ENCODE data around the gene APC2. TPM values are rescaled to one million over a fixed set of nuclear protein-coding genes. Genes with fewer than 3 reads are reported as not detected.

APC2 gene
- total and polyA plus RNA-seq, 2 donors (not counting 1 experiment from before 2014, with no cell fraction given), result 0.12 to 0.16 TPM

GRCh38 chr19:1441677-1442438 lies 8.1 kb upstream of the APC2 start:
- ATAC-seq (ENCODE audit: low read depth), result no peak
- Histone ChIP-seq H3K9me3 (ENCODE audit: control extremely low read depth in 1 of 3, control insufficient read depth in 2 of 3, insufficient read depth in 1 of 3, low read length in 2 of 3) (peaks cover 0 to 2% (median 0%) of the 10 kb centered on the region in 3 donors), H3K4me2 (replicated peaks; ENCODE audit: low read depth, low read length, poor library complexity, severe bottlenecking) (no peak overlapping the region), H2AFZ (ENCODE audit: insufficient read depth, low read depth, low read length, poor library complexity, severe bottlenecking) (no peak overlapping the region), H3K79me2 (ENCODE audit: control insufficient read depth, insufficient read depth, low read length) (peaks cover 21% of the 10 kb centered on the region), H3K4me3 (ENCODE audit: control extremely low read depth in 1 of 5, extremely low read depth in 1 of 5, insufficient read depth in 1 of 5, low read depth in 2 of 5, low read length in 4 of 5) (no peak overlapping the region), H3K36me3 (replicated peaks in 1 of 2; ENCODE audit: control extremely low read depth in 1 of 2, control insufficient read depth in 1 of 2, extremely low read depth in 1 of 2, insufficient read depth in 2 of 2, low read length in 1 of 2) (peaks cover 0 to 26% of the 10 kb centered on the region in 2 experiments), H3K27ac (ENCODE audit: low read length in 2 of 2) (no peak overlapping the region), H3K9ac (ENCODE audit: low read length) (no peak overlapping the region), H3K27me3 (replicated peaks in 1 of 4; ENCODE audit: control extremely low read depth in 1 of 4, control insufficient read depth in 3 of 4, insufficient read depth in 4 of 4, low read length in 3 of 4) (peaks cover 0 to 13% (median 4%) of the 10 kb centered on the region in 4 experiments), H4K20me1 (ENCODE audit: control insufficient read depth, insufficient read depth, low read length, poor library complexity, severe bottlenecking) (peaks cover 70% of the 10 kb centered on the region), H3K4me1 (ENCODE audit: control insufficient read depth in 2 of 2, insufficient read depth in 2 of 2, low read length in 2 of 2) (peaks cover 23 to 32% of the 10 kb centered on the region in 2 donors)
- TF ChIP-seq EZH2 (IDR thresholded peaks at IDR 0.05; ENCODE audit: borderline replicate concordance, insufficient read depth, low read depth, low read length, poor library complexity, severe bottlenecking) (no peak), CTCF (IDR thresholded peaks at IDR 0.05) (no peak)
- ChIA-PET POLR2A (no interaction called here), CTCF (interaction anchor here (0.7 kb wide), 1 partner anchor 197 kb away, joined by 3 read pairs; no protein-coding TSS in a partner anchor)
- Mint-ChIP-seq H3K27me3 (peaks cover 3% of the 10 kb centered on the region), H3K4me1 (peaks cover 30% of the 10 kb centered on the region), H3K9me3 (ENCODE audit: insufficient read depth) (no peaks in the 10 kb centered on the region), H3K4me3 (peak overlapping the region; percentile 49), H3K27ac (no peak overlapping the region)
- 95% methylated on average over 17 of the region's 25 CpGs for WGBS (ENCODE audit: insufficient coverage)
- intact Hi-C loops (cut with micrococcal nuclease), result no loop called here
- DNase-seq, result no peak
